Liver (tissue), 3 donors: ENCODE data around the gene KRTAP2-2.
"Not testable (repeated sequence)": the region's sequence is repeated elsewhere in the genome, so short reads cannot be mapped to it uniquely, and the experiment has no call there.

Source experiments
- JUND ChIP-seq, 2 donors: IDR thresholded peaks; 2 replicates each; pipeline ENCODE4 v1.6.1; 2016; ENCODE audit warnings: antibody characterized with exemption in 2 of 2
- NR2F2 ChIP-seq: IDR thresholded peaks from 2 replicates; pipeline ENCODE4 v1.6.1; 2016; ENCODE audit warnings: antibody characterized with exemption
- TAF1 ChIP-seq: conservative IDR thresholded peaks from 2 replicates; pipeline ENCODE4 v1.6.1; 2016; ENCODE audit warnings: antibody characterized with exemption, mild to moderate bottlenecking
- TF ChIP-seq, protein P1 (sequence below): fragments of 150-350 bp; IDR thresholded peaks from 2 replicates; pipeline ENCODE4 v1.5.1; 2017; ENCODE audit warnings: improper control_type of control experiment, low read depth, low read length; ENCODE audit not compliant: missing input control
- TF ChIP-seq, protein P2 (sequence below): IDR thresholded peaks from 2 replicates; pipeline ENCODE4 v1.6.1; 2016; ENCODE audit warnings: antibody characterized with exemption, mild to moderate bottlenecking
- donor health status: healthy.
- donor health status: healthy.

DNA sequence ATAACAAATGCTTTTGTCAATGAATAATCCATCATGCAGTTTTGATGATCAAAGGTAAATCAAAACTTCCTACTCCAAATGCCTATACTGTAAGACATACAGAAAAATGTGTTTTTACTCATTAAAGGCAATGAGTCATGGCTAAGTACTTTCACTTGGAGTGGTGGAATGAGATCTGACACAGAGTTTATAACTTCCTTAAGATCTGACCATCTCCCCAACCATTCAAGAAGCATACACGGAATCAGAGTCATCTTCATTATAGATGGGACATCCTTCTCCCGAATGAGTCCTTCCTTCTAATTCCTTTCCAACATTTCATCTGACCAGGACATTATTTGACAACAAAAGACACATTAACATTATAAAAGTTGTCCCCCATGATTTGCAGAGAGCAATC, 28.4 kb upstream of the KRTAP2-2 start:
- TF ChIP-seq, protein P1, sequence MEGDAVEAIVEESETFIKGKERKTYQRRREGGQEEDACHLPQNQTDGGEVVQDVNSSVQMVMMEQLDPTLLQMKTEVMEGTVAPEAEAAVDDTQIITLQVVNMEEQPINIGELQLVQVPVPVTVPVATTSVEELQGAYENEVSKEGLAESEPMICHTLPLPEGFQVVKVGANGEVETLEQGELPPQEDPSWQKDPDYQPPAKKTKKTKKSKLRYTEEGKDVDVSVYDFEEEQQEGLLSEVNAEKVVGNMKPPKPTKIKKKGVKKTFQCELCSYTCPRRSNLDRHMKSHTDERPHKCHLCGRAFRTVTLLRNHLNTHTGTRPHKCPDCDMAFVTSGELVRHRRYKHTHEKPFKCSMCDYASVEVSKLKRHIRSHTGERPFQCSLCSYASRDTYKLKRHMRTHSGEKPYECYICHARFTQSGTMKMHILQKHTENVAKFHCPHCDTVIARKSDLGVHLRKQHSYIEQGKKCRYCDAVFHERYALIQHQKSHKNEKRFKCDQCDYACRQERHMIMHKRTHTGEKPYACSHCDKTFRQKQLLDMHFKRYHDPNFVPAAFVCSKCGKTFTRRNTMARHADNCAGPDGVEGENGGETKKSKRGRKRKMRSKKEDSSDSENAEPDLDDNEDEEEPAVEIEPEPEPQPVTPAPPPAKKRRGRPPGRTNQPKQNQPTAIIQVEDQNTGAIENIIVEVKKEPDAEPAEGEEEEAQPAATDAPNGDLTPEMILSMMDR = not testable (repeated sequence)
- not testable (repeated sequence) for TF ChIP-seq JUND (IDR thresholded peaks at IDR 0.05); TAF1; NR2F2
- TF ChIP-seq, protein P2, sequence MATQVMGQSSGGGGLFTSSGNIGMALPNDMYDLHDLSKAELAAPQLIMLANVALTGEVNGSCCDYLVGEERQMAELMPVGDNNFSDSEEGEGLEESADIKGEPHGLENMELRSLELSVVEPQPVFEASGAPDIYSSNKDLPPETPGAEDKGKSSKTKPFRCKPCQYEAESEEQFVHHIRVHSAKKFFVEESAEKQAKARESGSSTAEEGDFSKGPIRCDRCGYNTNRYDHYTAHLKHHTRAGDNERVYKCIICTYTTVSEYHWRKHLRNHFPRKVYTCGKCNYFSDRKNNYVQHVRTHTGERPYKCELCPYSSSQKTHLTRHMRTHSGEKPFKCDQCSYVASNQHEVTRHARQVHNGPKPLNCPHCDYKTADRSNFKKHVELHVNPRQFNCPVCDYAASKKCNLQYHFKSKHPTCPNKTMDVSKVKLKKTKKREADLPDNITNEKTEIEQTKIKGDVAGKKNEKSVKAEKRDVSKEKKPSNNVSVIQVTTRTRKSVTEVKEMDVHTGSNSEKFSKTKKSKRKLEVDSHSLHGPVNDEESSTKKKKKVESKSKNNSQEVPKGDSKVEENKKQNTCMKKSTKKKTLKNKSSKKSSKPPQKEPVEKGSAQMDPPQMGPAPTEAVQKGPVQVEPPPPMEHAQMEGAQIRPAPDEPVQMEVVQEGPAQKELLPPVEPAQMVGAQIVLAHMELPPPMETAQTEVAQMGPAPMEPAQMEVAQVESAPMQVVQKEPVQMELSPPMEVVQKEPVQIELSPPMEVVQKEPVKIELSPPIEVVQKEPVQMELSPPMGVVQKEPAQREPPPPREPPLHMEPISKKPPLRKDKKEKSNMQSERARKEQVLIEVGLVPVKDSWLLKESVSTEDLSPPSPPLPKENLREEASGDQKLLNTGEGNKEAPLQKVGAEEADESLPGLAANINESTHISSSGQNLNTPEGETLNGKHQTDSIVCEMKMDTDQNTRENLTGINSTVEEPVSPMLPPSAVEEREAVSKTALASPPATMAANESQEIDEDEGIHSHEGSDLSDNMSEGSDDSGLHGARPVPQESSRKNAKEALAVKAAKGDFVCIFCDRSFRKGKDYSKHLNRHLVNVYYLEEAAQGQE = not testable (repeated sequence)
